Skeletal muscle cell (primary cell): ENCODE results near the gene LRRC72.
A peak's percentile ranks its signal among the peaks of the same experiment; 100 is the strongest.
"Not testable (repeated sequence)": the region's sequence is repeated elsewhere in the genome, so short reads cannot be mapped to it uniquely, and the experiment has no call there.

ENCODE experiments used
- DNase-seq: peaks from one replicate; pipeline ENCODE4 v3.0.0-alpha.2; 2010; ENCODE audit warnings: low read depth
- H3K4me3 ChIP-seq: 2 replicates; pipeline ENCODE4 v1.5.1; 2011; ENCODE audit warnings: low read depth, mild to moderate bottlenecking, control low read depth, low read length, moderate library complexity

The LRRC72 gene

GRCh38 chr7:16519985-16520384 lies 6.6 kb upstream of the LRRC72 start:
- DNase-seq, H3K4me3 ChIP-seq: not testable (repeated sequence)

- H3K4me3 ChIP-seq = no peak overlapping the region
- DNase-seq = no peak
Measured at GRCh38 chr7:16524332-16524731, 2.3 kb upstream of the LRRC72 start.

GRCh38 chr7:16528520-16528919 lies 1.9 kb downstream of the LRRC72 start:
- DNase-seq = peak; percentile 18
- H3K4me3 ChIP-seq = no peak overlapping the region

- H3K4me3 ChIP-seq = no peak overlapping the region
- no peak for DNase-seq
Measured at GRCh38 chr7:16529697-16530096, 3.1 kb downstream of the LRRC72 start.

GRCh38 chr7:16531707-16532106 lies 5.1 kb downstream of the LRRC72 start:
- no peak overlapping the region for H3K4me3 ChIP-seq
- no peak for DNase-seq

GRCh38 chr7:16532272-16532671 lies 5.6 kb downstream of the LRRC72 start:
- no peak for DNase-seq
- H3K4me3 ChIP-seq = no peak overlapping the region

GRCh38 chr7:16535500-16535899 lies 8.9 kb downstream of the LRRC72 start:
- no peak for DNase-seq
- no peak overlapping the region for H3K4me3 ChIP-seq

GRCh38 chr7:16540559-16540958 lies 13.9 kb downstream of the LRRC72 start:
- H3K4me3 ChIP-seq, DNase-seq: not testable (repeated sequence)

- no peak for DNase-seq
- no peak overlapping the region for H3K4me3 ChIP-seq
Measured at GRCh38 chr7:16542401-16542800, 15.8 kb downstream of the LRRC72 start.

GRCh38 chr7:16543456-16543855 lies 16.8 kb downstream of the LRRC72 start:
- DNase-seq = no peak

GRCh38 chr7:16546921-16547505 lies 20.4 kb downstream of the LRRC72 start:
- no peak for DNase-seq
- no peak overlapping the region for H3K4me3 ChIP-seq

More at GRCh38 chr7:16543456-16543855, 16.8 kb downstream of the LRRC72 start:
- H3K4me3 ChIP-seq = no peak overlapping the region

GRCh38 chr7:16548428-16548827 lies 21.8 kb downstream of the LRRC72 start:
- no peak overlapping the region for H3K4me3 ChIP-seq
- no peak for DNase-seq

GRCh38 chr7:16550671-16551070 lies 24.0 kb downstream of the LRRC72 start:
- no peak overlapping the region for H3K4me3 ChIP-seq
- no peak for DNase-seq

GRCh38 chr7:16554518-16555236 lies 28.1 kb downstream of the LRRC72 start:
- H3K4me3 ChIP-seq = no peak overlapping the region
- DNase-seq = no peak

- no peak overlapping the region for H3K4me3 ChIP-seq
- no peak for DNase-seq
Measured at GRCh38 chr7:16556359-16556758, 29.7 kb downstream of the LRRC72 start.

GRCh38 chr7:16558761-16559302 lies 32.2 kb downstream of the LRRC72 start:
- DNase-seq = no peak
- no peak overlapping the region for H3K4me3 ChIP-seq

- no peak for DNase-seq
- no peak overlapping the region for H3K4me3 ChIP-seq
Measured at GRCh38 chr7:16559497-16560179, 33.0 kb downstream of the LRRC72 start.

GRCh38 chr7:16561943-16562342 lies 35.3 kb downstream of the LRRC72 start:
- no peak for DNase-seq
- H3K4me3 ChIP-seq = no peak overlapping the region

- DNase-seq = no peak
- H3K4me3 ChIP-seq = no peak overlapping the region
Measured at GRCh38 chr7:16562456-16563220, 36.0 kb downstream of the LRRC72 start.
